Smooth muscle cell (in vitro differentiated cells): ENCODE data around the gene CCDC187. TPM values are rescaled to one million over a fixed set of nuclear protein-coding genes. Genes with fewer than 3 reads are reported as not detected.

Experiments used
- DNase-seq: peaks from one replicate; lab custom pipeline; 2025; ENCODE audit not compliant: unreplicated experiment; lab: John Stamatoyannopoulos, UW
- H2AFZ ChIP-seq: fragments of 200-600 bp; sonication (generic); 2 replicates; pipeline ENCODE4 v1.6.0; 2016; ENCODE audit warnings: antibody characterized with exemption, low read depth, mild to moderate bottlenecking
- H3F3A ChIP-seq: fragments of 200-600 bp; sonication (generic); 2 replicates; pipeline ENCODE4 v1.6.0; 2017; ENCODE audit warnings: antibody characterized with exemption, low read depth
- H3K27ac ChIP-seq: fragments of 200-600 bp; sonication (generic); 2 replicates; pipeline ENCODE4 v1.5.1; 2016; ENCODE audit warnings: low read depth, mild to moderate bottlenecking
- H3K27me3 ChIP-seq: fragments of 200-600 bp; sonication (generic); 2 replicates; pipeline ENCODE4 v1.6.1; 2016; ENCODE audit warnings: low read depth, mild to moderate bottlenecking
- H3K36me3 ChIP-seq: fragments of 200-600 bp; sonication (generic); 2 replicates; pipeline ENCODE4 v1.5.1; 2016; ENCODE audit warnings: low read depth
- H3K4me1 ChIP-seq: fragments of 200-600 bp; sonication (generic); 2 replicates; pipeline ENCODE4 v1.5.1; 2016; ENCODE audit warnings: low read depth
- H3K4me2 ChIP-seq: fragments of 200-600 bp; sonication (generic); 2 replicates; pipeline ENCODE4 v1.6.0; 2016; ENCODE audit warnings: mild to moderate bottlenecking
- H3K4me3 ChIP-seq: fragments of 200-600 bp; sonication (generic); 2 replicates; pipeline ENCODE4 v1.5.1; 2016; ENCODE audit warnings: mild to moderate bottlenecking
- H3K79me2 ChIP-seq: fragments of 200-600 bp; sonication (generic); 2 replicates; pipeline ENCODE4 v1.6.0; 2016; ENCODE audit warnings: low read depth, mild to moderate bottlenecking
- H3K9ac ChIP-seq: fragments of 200-600 bp; sonication (generic); 2 replicates; pipeline ENCODE4 v1.6.0; 2016; ENCODE audit warnings: low read depth
- H3K9me3 ChIP-seq: fragments of 200-600 bp; sonication (generic); replicated peaks from 2 replicates; pipeline ENCODE4 v1.5.1; 2016; ENCODE audit warnings: low read depth
- H4K20me1 ChIP-seq: fragments of 200-600 bp; sonication (generic); 2 replicates; pipeline ENCODE4 v1.6.0; 2016; ENCODE audit warnings: low read depth
- CTCF ChIP-seq: fragments of 200-600 bp; sonication (generic); IDR thresholded peaks from 2 replicates; pipeline ENCODE4 v1.5.1; 2017; ENCODE audit warnings: borderline replicate concordance, mild to moderate bottlenecking, antibody characterized with exemption; ENCODE audit not compliant: insufficient read depth, poor library complexity, severe bottlenecking
- WGBS: methylation state at CpG from one replicate; pipeline ENCODE4 v1.1.7; 2016; ENCODE audit warnings: low lambda C conversion rate; 5-methylcytosine and 5-hydroxymethylcytosine counted together
- polyA plus RNA-seq: library from polyadenylated mRNA; unstranded; fragments of >200 nt; fragmentation: Nextera tagmentation; extraction: Ambion mirVana; gene quantifications from 2 replicates; pipeline ENCODE4 v1.2.1, GENCODE V29; 2016
- total RNA-seq: library from RNA; depleted of rRNA; stranded (reverse); fragments of >200 nt; gene quantifications from 2 replicates; pipeline ENCODE4 v1.2.3, GENCODE V29; 2014

The CCDC187 gene
- total and polyA plus RNA-seq, 2 experiments from 2014 or later, result 0.10 TPM; not detected in 1

DNA sequence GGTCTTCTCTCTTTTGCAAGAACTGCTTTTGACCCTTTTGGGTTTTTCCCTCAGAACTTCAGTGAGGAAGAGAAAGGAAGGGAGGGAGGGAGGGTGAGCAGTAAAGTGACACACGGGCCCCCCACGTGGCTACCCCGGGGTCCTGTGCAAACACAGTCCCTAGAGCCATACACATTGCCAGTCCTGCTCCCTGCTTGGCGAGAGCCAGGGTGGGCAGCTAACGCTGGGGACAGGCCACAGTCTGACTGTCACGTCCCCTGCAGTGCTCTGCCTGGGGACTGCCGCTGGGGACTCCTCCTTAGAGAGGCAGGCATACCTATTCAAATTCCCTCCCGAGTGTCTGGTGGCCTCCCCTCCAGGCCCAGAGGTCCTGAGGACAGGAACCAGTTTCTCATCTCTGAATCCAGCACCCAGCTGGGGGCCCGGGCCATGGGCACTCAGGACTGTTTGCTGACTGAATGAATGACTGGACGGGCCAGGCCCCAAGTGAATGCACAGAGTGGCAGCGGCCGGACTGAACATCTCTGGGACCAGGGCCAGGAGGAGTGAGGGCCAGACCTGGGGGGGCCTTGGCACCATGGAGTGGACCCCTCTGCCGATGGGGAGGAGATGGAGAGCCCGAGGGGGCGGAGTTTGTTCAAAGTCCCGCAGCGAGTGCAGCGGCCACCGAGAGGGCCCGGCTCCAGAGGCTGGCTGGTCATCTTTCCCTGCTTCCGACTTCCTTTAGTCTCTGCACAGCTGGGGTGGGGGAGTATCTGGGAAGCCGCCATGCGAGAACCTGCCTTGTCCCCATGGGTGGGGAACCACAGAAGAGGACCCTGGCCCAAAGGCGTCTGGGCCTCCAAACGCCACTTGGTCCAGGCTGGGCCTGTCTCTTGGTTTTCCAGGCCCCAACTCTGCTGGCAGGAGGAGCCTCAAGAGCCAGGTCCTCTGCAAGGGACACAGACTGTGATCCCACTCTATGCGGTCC is 5.8 kb downstream of the CCDC187 start:
- H4K20me1 ChIP-seq, result no peaks in the 10 kb centered on the region
- no peaks in the 10 kb centered on the region for H3K4me1 ChIP-seq
- no peaks in the 10 kb centered on the region for H3F3A ChIP-seq
- no peak overlapping the region for H3K4me2 ChIP-seq
- H2AFZ ChIP-seq, result no peak overlapping the region
- no peak for DNase-seq
- no peak overlapping the region for H3K9ac ChIP-seq
- 85% methylated on average over 26 of the region's 26 CpGs for WGBS
- no peaks in the 10 kb centered on the region for H3K36me3 ChIP-seq
- no peaks in the 10 kb centered on the region for H3K9me3 ChIP-seq
- no peaks in the 10 kb centered on the region for H3K27me3 ChIP-seq
- no peak overlapping the region for H3K4me3 ChIP-seq
- H3K27ac ChIP-seq, result no peak overlapping the region
- no peaks in the 10 kb centered on the region for H3K79me2 ChIP-seq
- no peak for TF ChIP-seq CTCF

- H3K4me1 ChIP-seq, result no peaks in the 10 kb centered on the region
- TF ChIP-seq CTCF, result no peak
- H3K27ac ChIP-seq, result no peak overlapping the region
- no peaks in the 10 kb centered on the region for H3K36me3 ChIP-seq
- H3K27me3 ChIP-seq, result no peaks in the 10 kb centered on the region
- no peak overlapping the region for H3K9ac ChIP-seq
- H3K4me3 ChIP-seq, result no peak overlapping the region
- H3K9me3 ChIP-seq, result no peaks in the 10 kb centered on the region
- WGBS, result 84% methylated on average over 25 of the region's 25 CpGs
- no peaks in the 10 kb centered on the region for H3K79me2 ChIP-seq
- no peak for DNase-seq
- no peak overlapping the region for H2AFZ ChIP-seq
- H4K20me1 ChIP-seq, result no peaks in the 10 kb centered on the region
- no peaks in the 10 kb centered on the region for H3F3A ChIP-seq
- no peak overlapping the region for H3K4me2 ChIP-seq
These were observed 6.7 kb downstream of the CCDC187 start for GRCh38 chr9:136297016-136297691.

DNA sequence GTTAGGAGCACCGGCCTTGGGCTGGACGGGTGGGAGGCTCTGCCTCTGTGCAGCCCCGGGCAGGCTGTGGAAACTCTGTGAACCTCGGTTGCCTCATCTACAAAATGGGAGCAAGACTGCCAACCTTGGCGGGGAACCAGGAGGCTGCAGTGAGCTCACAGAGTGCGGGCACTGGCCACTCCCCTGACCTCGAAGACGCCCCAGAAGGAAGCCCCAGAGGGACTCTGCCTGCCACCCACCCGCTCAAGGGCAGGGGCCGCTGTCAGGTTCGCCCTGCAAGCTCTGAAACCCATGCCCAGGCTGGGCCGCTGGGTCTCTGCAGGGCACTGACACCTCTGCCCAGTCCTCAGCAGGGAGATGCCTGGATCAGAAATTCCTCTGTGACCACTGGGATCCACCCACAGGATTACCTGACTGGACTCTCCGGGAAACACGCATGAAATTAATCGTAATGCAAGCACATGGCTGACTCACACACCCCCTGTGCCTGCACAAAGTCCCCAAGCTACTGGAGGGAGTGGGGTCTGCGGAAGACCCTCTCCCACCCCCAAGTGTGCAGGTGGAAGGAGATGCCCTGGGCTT is 7.4 kb downstream of the CCDC187 start:
- Histone ChIP-seq H3F3A (no peaks in the 10 kb centered on the region), H3K9ac (no peak overlapping the region), H3K36me3 (no peaks in the 10 kb centered on the region), H3K9me3 (no peaks in the 10 kb centered on the region), H3K4me3 (no peak overlapping the region), H3K27ac (no peak overlapping the region), H2AFZ (no peak overlapping the region), H3K27me3 (no peaks in the 10 kb centered on the region), H3K4me1 (no peaks in the 10 kb centered on the region), H3K79me2 (no peaks in the 10 kb centered on the region), H4K20me1 (no peaks in the 10 kb centered on the region), H3K4me2 (no peak overlapping the region)
- WGBS, result 95% methylated on average over 15 of the region's 16 CpGs
- no peak for TF ChIP-seq CTCF
- no peak for DNase-seq
